MM.1S (cell line): ENCODE results near the gene ZCCHC7.

Experiments
- DNase-seq: peaks from one replicate; pipeline ENCODE4 v3.0.0-alpha.2; 2015
- H2AFZ ChIP-seq: fragments of 300-600 bp; sonication (generic); 2 replicates; pipeline ENCODE4 v1.6.0; 2016; ENCODE audit warnings: antibody characterized with exemption, low read length
- H3F3A ChIP-seq: fragments of 300-600 bp; sonication (generic); 2 replicates; pipeline ENCODE4 v1.6.1; 2016; ENCODE audit warnings: mild to moderate bottlenecking, antibody characterized with exemption, low read length, moderate library complexity, mixed read lengths; ENCODE audit not compliant: insufficient read depth
- H3K27ac ChIP-seq: fragments of 300-600 bp; sonication (generic); 2 replicates; pipeline ENCODE4 v1.5.1; 2016; ENCODE audit warnings: mild to moderate bottlenecking, low read length
- H3K27me3 ChIP-seq: fragments of 300-600 bp; sonication (generic); replicated peaks from 2 replicates; pipeline ENCODE4 v1.6.0; 2016; ENCODE audit warnings: low read length; ENCODE audit not compliant: insufficient read depth
- H3K36me3 ChIP-seq: fragments of 300-600 bp; sonication (generic); replicated peaks from 2 replicates; pipeline ENCODE4 v1.6.1; 2016; ENCODE audit warnings: mild to moderate bottlenecking, low read length, mixed read lengths; ENCODE audit not compliant: insufficient read depth
- H3K4me1 ChIP-seq: fragments of 300-600 bp; sonication (generic); 2 replicates; pipeline ENCODE4 v1.6.1; 2016; ENCODE audit warnings: low read length, mixed read lengths
- H3K4me2 ChIP-seq: fragments of 300-600 bp; sonication (generic); 2 replicates; pipeline ENCODE4 v1.6.0; 2016; ENCODE audit warnings: low read depth, low read length
- H3K4me3 ChIP-seq: fragments of 300-600 bp; sonication (generic); 2 replicates; pipeline ENCODE4 v1.5.1; 2016; ENCODE audit warnings: low read length, mixed read lengths
- H3K79me2 ChIP-seq: fragments of 300-600 bp; sonication (generic); 2 replicates; pipeline ENCODE4 v1.6.1; 2016; ENCODE audit warnings: mixed run types, low read length, mixed read lengths
- H3K9ac ChIP-seq: fragments of 300-600 bp; sonication (generic); 2 replicates; pipeline ENCODE4 v1.6.1; 2016; ENCODE audit warnings: low read length, mixed read lengths
- H3K9me2 ChIP-seq: fragments of 300-600 bp; sonication (generic); replicated peaks from 2 replicates; pipeline ENCODE4 v1.6.1; 2016; ENCODE audit warnings: mild to moderate bottlenecking, low read length, mixed read lengths; ENCODE audit not compliant: insufficient read depth
- H3K9me3 ChIP-seq: fragments of 300-600 bp; sonication (generic); replicated peaks from 2 replicates; pipeline ENCODE4 v1.6.1; 2016; ENCODE audit warnings: mild to moderate bottlenecking, low read length, mixed read lengths; ENCODE audit not compliant: insufficient read depth
- H4K20me1 ChIP-seq: fragments of 300-600 bp; sonication (generic); 2 replicates; pipeline ENCODE4 v1.6.1; 2016; ENCODE audit warnings: mild to moderate bottlenecking, low read length, moderate library complexity, mixed read lengths; ENCODE audit not compliant: insufficient read depth
- EZH2 ChIP-seq: fragments of 300-600 bp; sonication (generic); optimal IDR thresholded peaks from 2 replicates; pipeline ENCODE3; 2017; ENCODE audit warnings: low read depth, mild to moderate bottlenecking, antibody characterized with exemption, low read length, mixed read lengths
- EZH2phosphoT487 ChIP-seq: fragments of 300-600 bp; sonication (generic); IDR thresholded peaks from 2 replicates; pipeline ENCODE4 v1.6.1; 2018; ENCODE audit warnings: antibody characterized with exemption, low read length
- TF ChIP-seq, protein P1 (sequence below): fragments of 300-600 bp; sonication (generic); IDR thresholded peaks from 2 replicates; pipeline ENCODE4 v1.5.1; 2016; ENCODE audit warnings: antibody characterized with exemption, low read length, mixed read lengths

The ZCCHC7 gene

DNA sequence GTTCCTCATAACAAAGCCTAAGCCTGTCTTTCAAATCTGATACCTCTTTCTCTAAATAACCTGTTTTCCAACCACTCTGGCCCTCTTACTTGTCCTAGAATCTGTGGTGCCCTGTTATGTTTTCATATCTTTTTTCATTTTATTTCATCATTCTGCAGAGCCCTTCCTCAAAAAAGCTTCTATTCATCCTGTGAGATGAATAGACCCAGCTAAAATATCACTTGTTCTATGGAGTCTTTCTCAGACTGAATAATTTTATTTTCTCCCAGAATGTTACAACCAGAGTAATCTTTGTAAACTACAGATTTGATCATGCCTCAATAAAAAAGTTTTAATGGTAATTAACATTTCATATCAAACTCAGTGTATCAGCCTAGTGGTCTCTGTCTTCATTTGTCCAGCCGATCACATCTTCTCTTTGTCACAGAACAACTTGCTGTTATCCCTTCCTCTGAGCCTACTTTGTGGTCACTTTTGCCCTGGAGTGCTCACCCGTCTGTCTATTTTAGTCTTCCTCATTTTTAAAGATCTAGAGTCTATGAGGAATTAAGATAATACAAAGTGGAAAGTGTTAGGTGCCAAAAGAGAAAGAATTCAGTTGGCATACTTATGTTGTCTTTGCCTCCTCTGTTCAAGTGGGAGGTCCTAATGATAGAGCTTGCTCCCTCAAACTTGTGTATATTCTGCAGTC, 77.8 kb downstream of the ZCCHC7 start:
- Histone ChIP-seq H3K27me3 (no peaks in the 10 kb centered on the region), H3K36me3 (no peaks in the 10 kb centered on the region), H3F3A (peaks cover 27% of the 10 kb centered on the region), H3K27ac (peak overlapping the region; percentile 82), H3K4me1 (peaks cover 33% of the 10 kb centered on the region), H3K9ac (peak overlapping the region; percentile 24), H3K4me3 (peak overlapping the region; percentile 16), H3K9me2 (no peaks in the 10 kb centered on the region), H3K9me3 (no peaks in the 10 kb centered on the region), H3K79me2 (peaks cover 12% of the 10 kb centered on the region; the same call in 1 of the 2 replicates), H4K20me1 (no peaks in the 10 kb centered on the region), H3K4me2 (peak overlapping the region; percentile 74), H2AFZ (no peak overlapping the region)
- TF ChIP-seq, protein P1, sequence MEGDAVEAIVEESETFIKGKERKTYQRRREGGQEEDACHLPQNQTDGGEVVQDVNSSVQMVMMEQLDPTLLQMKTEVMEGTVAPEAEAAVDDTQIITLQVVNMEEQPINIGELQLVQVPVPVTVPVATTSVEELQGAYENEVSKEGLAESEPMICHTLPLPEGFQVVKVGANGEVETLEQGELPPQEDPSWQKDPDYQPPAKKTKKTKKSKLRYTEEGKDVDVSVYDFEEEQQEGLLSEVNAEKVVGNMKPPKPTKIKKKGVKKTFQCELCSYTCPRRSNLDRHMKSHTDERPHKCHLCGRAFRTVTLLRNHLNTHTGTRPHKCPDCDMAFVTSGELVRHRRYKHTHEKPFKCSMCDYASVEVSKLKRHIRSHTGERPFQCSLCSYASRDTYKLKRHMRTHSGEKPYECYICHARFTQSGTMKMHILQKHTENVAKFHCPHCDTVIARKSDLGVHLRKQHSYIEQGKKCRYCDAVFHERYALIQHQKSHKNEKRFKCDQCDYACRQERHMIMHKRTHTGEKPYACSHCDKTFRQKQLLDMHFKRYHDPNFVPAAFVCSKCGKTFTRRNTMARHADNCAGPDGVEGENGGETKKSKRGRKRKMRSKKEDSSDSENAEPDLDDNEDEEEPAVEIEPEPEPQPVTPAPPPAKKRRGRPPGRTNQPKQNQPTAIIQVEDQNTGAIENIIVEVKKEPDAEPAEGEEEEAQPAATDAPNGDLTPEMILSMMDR = no peak
- TF ChIP-seq EZH2phosphoT487 = no peak
- TF ChIP-seq EZH2 = no peak
- DNase-seq = no peak

DNA sequence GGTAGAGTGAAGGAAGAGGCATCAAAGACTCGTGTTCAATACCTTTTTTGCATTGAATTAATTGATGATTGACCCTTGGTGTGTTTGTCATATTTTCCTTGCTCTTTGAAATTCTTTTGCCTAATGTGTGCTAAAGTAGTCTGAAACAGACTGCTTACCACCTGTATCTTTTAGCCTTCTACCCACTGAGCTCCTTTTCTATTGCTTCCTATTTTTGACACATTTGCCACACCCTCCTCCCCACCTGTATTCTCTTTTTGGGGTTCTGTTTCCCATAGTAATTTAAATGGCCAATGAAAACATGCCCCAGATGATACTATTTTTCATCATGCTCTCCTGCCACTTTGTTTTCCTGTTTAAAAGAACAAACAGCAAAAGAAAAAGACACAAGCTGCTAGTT, 78.5 kb downstream of the ZCCHC7 start:
- H3K4me1 ChIP-seq = peaks cover 33% of the 10 kb centered on the region

DNA sequence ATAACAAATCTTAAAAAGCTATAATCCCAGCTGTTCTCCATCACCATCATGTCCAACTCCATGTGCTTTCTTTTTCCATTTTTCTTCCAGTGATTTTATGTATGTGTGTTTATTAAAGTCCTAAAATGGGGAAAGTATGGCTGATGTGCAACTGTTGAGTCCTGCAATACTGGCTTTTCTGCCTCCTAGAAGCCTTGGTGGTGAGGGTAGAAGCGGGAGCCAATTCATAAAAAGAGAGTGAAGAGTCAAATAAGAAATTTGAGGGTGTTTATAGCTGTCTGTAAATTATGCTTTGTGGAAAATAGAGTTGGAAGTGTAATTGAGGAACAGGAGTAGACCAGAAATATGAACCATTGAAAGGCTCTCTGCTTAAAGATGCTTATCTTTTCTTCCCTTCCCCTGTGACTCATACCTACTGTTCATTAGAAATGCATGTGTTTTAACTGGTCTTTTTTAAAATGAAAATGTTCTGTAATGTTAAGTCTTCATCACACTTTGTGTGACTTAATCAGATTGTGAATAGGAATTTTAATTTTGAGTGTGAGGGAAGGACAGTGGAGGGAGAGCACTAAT, 80.1 kb downstream of the ZCCHC7 start:
- Histone ChIP-seq H3K79me2 (peaks cover 12% of the 10 kb centered on the region; the same call in 1 of the 2 replicates), H3F3A (peaks cover 27% of the 10 kb centered on the region), H3K4me2 (no peak overlapping the region), H2AFZ (no peak overlapping the region), H3K36me3 (no peaks in the 10 kb centered on the region), H3K9ac (no peak overlapping the region), H3K9me3 (no peaks in the 10 kb centered on the region), H3K4me1 (peaks cover 29% of the 10 kb centered on the region), H3K27ac (no peak overlapping the region), H3K4me3 (no peak overlapping the region), H3K9me2 (no peaks in the 10 kb centered on the region), H4K20me1 (no peaks in the 10 kb centered on the region), H3K27me3 (no peaks in the 10 kb centered on the region)
- no peak for DNase-seq
- TF ChIP-seq EZH2 (no peak), EZH2phosphoT487 (no peak)
- TF ChIP-seq, protein P1 = no peak

More for the DNA sequence above, 78.5 kb downstream of the ZCCHC7 start:
- Histone ChIP-seq H2AFZ (no peak overlapping the region), H3K4me3 (peak overlapping the region; percentile 16), H3F3A (peaks cover 27% of the 10 kb centered on the region), H3K4me2 (peak overlapping the region; percentile 74), H3K27me3 (no peaks in the 10 kb centered on the region), H3K9ac (peak overlapping the region; percentile 24; the same call in 1 of the 2 replicates), H3K79me2 (peaks cover 12% of the 10 kb centered on the region; the same call in 1 of the 2 replicates), H3K27ac (peak overlapping the region; percentile 82), H4K20me1 (no peaks in the 10 kb centered on the region), H3K9me3 (no peaks in the 10 kb centered on the region), H3K36me3 (no peaks in the 10 kb centered on the region), H3K9me2 (no peaks in the 10 kb centered on the region)
- DNase-seq = peak; percentile 35
- TF ChIP-seq EZH2phosphoT487 (no peak), EZH2 (no peak)
- TF ChIP-seq, protein P1 = no peak
